Activated CD4-positive, alpha-beta T cell treated with anti-CD3 and anti-CD28 coated beads for 24 hours (primary cell): ENCODE data around the gene MCOLN1.

Experiments used
- DNase-seq, 2 donors: peaks; one replicate each; pipeline ENCODE4 v3.0.0-alpha.2; 2020; ENCODE audit warnings: low read depth in 2 of 2

Gene MCOLN1

GRCh38 chr19:7502552-7502951, 19.9 kb upstream of the MCOLN1 start:
- no peak for DNase-seq

GRCh38 chr19:7504684-7505083, 17.7 kb upstream of the MCOLN1 start:
- no peak for DNase-seq

GRCh38 chr19:7505288-7505681, 17.1 kb upstream of the MCOLN1 start:
- no peak for DNase-seq

- DNase-seq: no peak
These were observed 16.6 kb upstream of the MCOLN1 start for GRCh38 chr19:7505682-7506384.

- DNase-seq: peak in 1 of 2 donors; percentile 43
These were observed 15.8 kb upstream of the MCOLN1 start for GRCh38 chr19:7506385-7507328.

- no peak for DNase-seq
These were observed 14.5 kb upstream of the MCOLN1 start for GRCh38 chr19:7507884-7508283.

- no peak for DNase-seq
These were observed 12.8 kb upstream of the MCOLN1 start for GRCh38 chr19:7509625-7510024.

GRCh38 chr19:7512400-7512851, 10.0 kb upstream of the MCOLN1 start:
- DNase-seq: no peak

GRCh38 chr19:7513809-7514642, 8.4 kb upstream of the MCOLN1 start:
- DNase-seq: no peak

GRCh38 chr19:7515110-7515644, 7.2 kb upstream of the MCOLN1 start:
- DNase-seq: no peak

GRCh38 chr19:7515645-7516151, 6.7 kb upstream of the MCOLN1 start, which contains the start of gene ZNF358:
Gene ZNF358 (plus strand): TSS chr19:7516103. CDS start chr19:7519243, 3,140 bp downstream.
- DNase-seq: peak in 1 of 2 donors; percentile 25

- DNase-seq: no peak
These were observed 6.1 kb upstream of the MCOLN1 start for GRCh38 chr19:7516333-7516732.

- no peak for DNase-seq
These were observed 5.5 kb upstream of the MCOLN1 start for GRCh38 chr19:7516878-7517277.

GRCh38 chr19:7519361-7520130, 2.9 kb upstream of the MCOLN1 start:
- DNase-seq: no peak

GRCh38 chr19:7520131-7521051, 2.0 kb upstream of the MCOLN1 start:
- DNase-seq: no peak

- no peak for DNase-seq
These were observed 813 bp upstream of the MCOLN1 start for GRCh38 chr19:7521551-7522071.

- no peak for DNase-seq
These were observed 671 bp downstream of the MCOLN1 start for GRCh38 chr19:7522923-7523667.

- DNase-seq: no peak
These were observed 2.1 kb downstream of the MCOLN1 start for GRCh38 chr19:7524523-7524922.
